HEK293 (cell line): Measurements from ENCODE around the gene IGLON5.

ENCODE experiments used
- CTCF ChIA-PET: fragments of 350-600 bp; formaldehyde crosslinking; extraction: SDS; loops from one replicate; lab custom pipeline; 2021; ENCODE audit warnings: antibody characterized with exemption; lab: Yijun Ruan, JAX
- POLR2A ChIA-PET: fragments of 300-600 bp; formaldehyde crosslinking; extraction: SDS; loops from one replicate; lab custom pipeline; 2020; ENCODE audit warnings: antibody characterized with exemption, inconsistent platforms; lab: Yijun Ruan, JAX
- H3K27ac ChIP-seq: fragments of 200-500 bp; sonication (Bioruptor generic); 2 replicates; pipeline ENCODE4 v1.5.1; 2014; ENCODE audit warnings: low read depth, low read length, control low read depth, inconsistent platforms; ENCODE audit errors: extremely low read depth
- H3K36me3 ChIP-seq, 2 experiments: fragments of 200-500 bp in 1 of 2; sonication (Bioruptor generic) in 1 of 2; 1 replicate in 1 of 2; 2 replicates in 1 of 2; pipeline ENCODE4 v1.5.1; 2014 to 2017; ENCODE audit warnings: inconsistent platforms in 2 of 2, low read length in 2 of 2; ENCODE audit not compliant: control insufficient read depth in 2 of 2, insufficient read depth in 1 of 2
- H3K4me1 ChIP-seq: fragments of 200-500 bp; sonication (Bioruptor generic); 2 replicates; pipeline ENCODE4 v1.5.1; 2014; ENCODE audit warnings: mild to moderate bottlenecking, low read length, inconsistent platforms; ENCODE audit not compliant: control insufficient read depth, insufficient read depth
- H3K4me3 ChIP-seq: 2 replicates; pipeline ENCODE4 v1.5.1; 2011; ENCODE audit warnings: low read depth, mild to moderate bottlenecking, control low read depth, low read length, moderate library complexity
- H3K9me3 ChIP-seq: fragments of 200-500 bp; sonication (Bioruptor generic); 2 replicates; pipeline ENCODE4 v1.5.1; 2014; ENCODE audit warnings: low read depth, low read length, inconsistent platforms; ENCODE audit not compliant: control insufficient read depth, insufficient read depth
- EGR2 ChIP-seq: fragments of 450-650 bp; formaldehyde crosslinking; IDR thresholded peaks from 2 replicates; pipeline ENCODE4 v1.5.1; 2016; ENCODE audit warnings: low read depth, missing biosample characterization, missing genetic modification characterization
- GLI4 ChIP-seq: fragments of 450-650 bp; formaldehyde crosslinking; IDR thresholded peaks from 2 replicates; pipeline ENCODE4 v1.5.1; 2016; ENCODE audit warnings: missing biosample characterization, missing genetic modification characterization
- GLIS1 ChIP-seq: fragments of 450-650 bp; formaldehyde crosslinking; IDR thresholded peaks from 2 replicates; pipeline ENCODE4 v1.5.1; 2016; ENCODE audit warnings: missing biosample characterization, missing genetic modification characterization
- IKZF3 ChIP-seq: fragments of 450-650 bp; IDR thresholded peaks from 2 replicates; pipeline ENCODE4 v1.5.0; 2018; ENCODE audit warnings: missing biosample characterization, mild to moderate bottlenecking, missing genetic modification characterization, moderate library complexity
- KLF9 ChIP-seq: fragments of 450-650 bp; formaldehyde crosslinking; IDR thresholded peaks from 2 replicates; pipeline ENCODE4 v1.5.1; 2016; ENCODE audit warnings: missing biosample characterization, missing genetic modification characterization, low read depth
- PRDM1 ChIP-seq: fragments of 450-650 bp; formaldehyde crosslinking; IDR thresholded peaks from 2 replicates; pipeline ENCODE4; 2016; ENCODE audit warnings: missing biosample characterization, missing genetic modification characterization
- SP2 ChIP-seq: fragments of 450-650 bp; formaldehyde crosslinking; IDR thresholded peaks from 2 replicates; pipeline ENCODE4 v1.5.1; 2016; ENCODE audit warnings: missing biosample characterization, missing genetic modification characterization
- YY1 ChIP-seq: fragments of 450-650 bp; formaldehyde crosslinking; IDR thresholded peaks from 2 replicates; pipeline ENCODE4 v1.5.1; 2018; ENCODE audit warnings: missing biosample characterization, missing genetic modification characterization
- ZBTB20 ChIP-seq: fragments of 450-650 bp; formaldehyde crosslinking; IDR thresholded peaks from 2 replicates; pipeline ENCODE4 v1.5.1; 2016; ENCODE audit warnings: missing biosample characterization, missing genetic modification characterization
- ZFP41 ChIP-seq: fragments of 450-650 bp; formaldehyde crosslinking; IDR thresholded peaks from 2 replicates; pipeline ENCODE4 v1.5.1; 2016; ENCODE audit warnings: missing biosample characterization, missing genetic modification characterization, borderline replicate concordance
- ZIC2 ChIP-seq: fragments of 450-650 bp; formaldehyde crosslinking; IDR thresholded peaks from 2 replicates; pipeline ENCODE4 v1.5.1; 2016; ENCODE audit warnings: missing biosample characterization, missing genetic modification characterization
- ZNF19 ChIP-seq: fragments of 450-650 bp; formaldehyde crosslinking; IDR thresholded peaks from 2 replicates; pipeline ENCODE4; 2016; ENCODE audit warnings: missing biosample characterization, missing genetic modification characterization, low read depth
- ZNF266 ChIP-seq: fragments of 450-650 bp; formaldehyde crosslinking; IDR thresholded peaks from 2 replicates; pipeline ENCODE4 v1.5.1; 2016; ENCODE audit warnings: missing biosample characterization, missing genetic modification characterization, low read depth
- ZNF366 ChIP-seq: fragments of 450-650 bp; formaldehyde crosslinking; conservative IDR thresholded peaks from 2 replicates; pipeline ENCODE4 v1.5.1; 2016; ENCODE audit warnings: missing biosample characterization, missing genetic modification characterization
- ZNF416 ChIP-seq: fragments of 450-650 bp; formaldehyde crosslinking; IDR thresholded peaks from 2 replicates; pipeline ENCODE4 v1.5.1; 2016; ENCODE audit warnings: missing biosample characterization, missing genetic modification characterization
- ZNF433 ChIP-seq: fragments of 450-650 bp; formaldehyde crosslinking; IDR thresholded peaks from 2 replicates; pipeline ENCODE4 v1.5.1; 2016; ENCODE audit warnings: missing biosample characterization, missing genetic modification characterization, low read depth
- ZNF571 ChIP-seq: fragments of 450-650 bp; formaldehyde crosslinking; IDR thresholded peaks from 2 replicates; pipeline ENCODE4 v1.5.0; 2017; ENCODE audit warnings: missing biosample characterization, missing genetic modification characterization
- ZNF707 ChIP-seq: fragments of 450-650 bp; formaldehyde crosslinking; IDR thresholded peaks from 2 replicates; pipeline ENCODE4 v1.5.1; 2016; ENCODE audit warnings: missing biosample characterization, missing genetic modification characterization
- ZNF791 ChIP-seq: fragments of 450-650 bp; formaldehyde crosslinking; IDR thresholded peaks from 2 replicates; pipeline ENCODE4 v1.5.1; 2016; ENCODE audit warnings: missing biosample characterization, missing genetic modification characterization
- ZNF792 ChIP-seq: fragments of 450-650 bp; formaldehyde crosslinking; IDR thresholded peaks from 2 replicates; pipeline ENCODE4 v1.5.1; 2016; ENCODE audit warnings: missing biosample characterization, missing genetic modification characterization
- ZSCAN30 ChIP-seq: fragments of 450-650 bp; IDR thresholded peaks from 2 replicates; pipeline ENCODE4 v1.5.1; 2018; ENCODE audit warnings: missing biosample characterization, mild to moderate bottlenecking, missing genetic modification characterization, moderate library complexity
- ZXDB ChIP-seq: fragments of 450-650 bp; formaldehyde crosslinking; IDR thresholded peaks from 2 replicates; pipeline ENCODE4 v1.5.1; 2016; ENCODE audit warnings: missing biosample characterization, missing genetic modification characterization
- TF ChIP-seq, protein P1 (sequence below): fragments of 450-650 bp; formaldehyde crosslinking; IDR thresholded peaks from 2 replicates; pipeline ENCODE4 v1.5.1; 2016; ENCODE audit warnings: missing biosample characterization, missing genetic modification characterization
- TF ChIP-seq, protein P2 (sequence below): fragments of 450-650 bp; formaldehyde crosslinking; IDR thresholded peaks from 2 replicates; pipeline ENCODE4 v1.5.1; 2017; ENCODE audit warnings: missing biosample characterization, missing genetic modification characterization
- TF ChIP-seq, protein P3 (sequence below): fragments of 450-650 bp; formaldehyde crosslinking; IDR thresholded peaks from 2 replicates; pipeline ENCODE4 v1.5.1; 2016; ENCODE audit warnings: missing biosample characterization, missing genetic modification characterization
- TF ChIP-seq, protein P4 (sequence below): fragments of 450-650 bp; formaldehyde crosslinking; IDR thresholded peaks from 2 replicates; pipeline ENCODE4 v1.5.1; 2016; ENCODE audit warnings: missing biosample characterization, missing genetic modification characterization
- TF ChIP-seq, protein P5 (sequence below): fragments of 450-650 bp; formaldehyde crosslinking; IDR thresholded peaks from 2 replicates; pipeline ENCODE4 v1.5.1; 2016; ENCODE audit warnings: missing biosample characterization, missing genetic modification characterization
- TF ChIP-seq, protein P6 (sequence below): fragments of 450-650 bp; formaldehyde crosslinking; optimal IDR thresholded peaks from 2 replicates; pipeline ENCODE3; 2016; ENCODE audit warnings: missing biosample characterization, mild to moderate bottlenecking, missing genetic modification characterization

The IGLON5 gene

DNA sequence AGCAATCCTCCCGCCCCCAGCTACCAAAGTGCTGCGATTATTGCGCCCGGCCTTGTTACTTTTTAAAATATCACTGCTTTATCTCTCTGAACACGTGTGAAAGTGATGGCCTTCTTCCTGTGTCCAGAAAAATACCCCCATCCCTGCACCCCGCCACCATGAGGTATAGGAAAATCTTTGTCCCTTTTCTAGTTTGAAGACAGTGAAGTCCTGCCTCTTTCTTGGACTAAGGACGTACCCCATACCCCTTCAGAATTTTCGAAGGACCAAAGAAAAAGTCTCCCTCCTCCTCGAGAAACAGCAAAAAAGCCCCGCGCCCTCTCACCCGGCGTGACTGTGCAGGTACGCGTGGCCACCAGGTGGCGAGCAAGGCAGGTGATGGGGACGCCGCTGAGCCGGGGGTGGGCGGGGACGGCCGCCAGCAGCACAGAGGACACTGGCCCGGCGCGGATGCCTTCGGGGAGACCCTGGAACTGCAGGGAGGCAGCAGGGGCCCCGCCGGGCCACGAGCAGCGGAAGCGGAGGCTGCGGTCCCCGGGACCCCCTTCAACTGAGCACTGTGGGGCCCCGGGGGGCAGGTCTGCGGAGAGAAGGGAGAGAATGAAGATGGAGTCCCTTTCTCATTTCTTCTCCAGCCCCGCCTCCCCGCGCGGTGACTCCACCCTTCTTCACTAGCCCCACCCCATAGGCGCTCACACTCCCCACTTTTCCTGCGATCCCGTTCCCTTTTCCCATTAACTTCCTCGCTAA, 27.3 kb downstream of the IGLON5 start:
- no peaks in the 10 kb centered on the region for H3K36me3 ChIP-seq
- H3K9me3 ChIP-seq: no peaks in the 10 kb centered on the region
- CTCF ChIA-PET: interaction anchor here (0.6 to 3.1 kb wide), 34 partner anchors 10 to 332 kb away, joined by 3 to 16 read pairs (median 3); partner anchors contain the start of genes NKG7 and SIGLEC10
- no peak overlapping the region for H3K27ac ChIP-seq
- H3K4me1 ChIP-seq: 0 out of 2 replicates have a peak, but pooled peaks cover 8% of the 10 kb centered on the region
- POLR2A ChIA-PET: interaction anchor here (1.1 to 2.2 kb wide), 3 partner anchors 10 to 29 kb away, joined by 4 to 37 read pairs (median 9); no protein-coding TSS in a partner anchor
- H3K4me3 ChIP-seq: peak overlapping the region; percentile 82
- TF ChIP-seq, protein P1, sequence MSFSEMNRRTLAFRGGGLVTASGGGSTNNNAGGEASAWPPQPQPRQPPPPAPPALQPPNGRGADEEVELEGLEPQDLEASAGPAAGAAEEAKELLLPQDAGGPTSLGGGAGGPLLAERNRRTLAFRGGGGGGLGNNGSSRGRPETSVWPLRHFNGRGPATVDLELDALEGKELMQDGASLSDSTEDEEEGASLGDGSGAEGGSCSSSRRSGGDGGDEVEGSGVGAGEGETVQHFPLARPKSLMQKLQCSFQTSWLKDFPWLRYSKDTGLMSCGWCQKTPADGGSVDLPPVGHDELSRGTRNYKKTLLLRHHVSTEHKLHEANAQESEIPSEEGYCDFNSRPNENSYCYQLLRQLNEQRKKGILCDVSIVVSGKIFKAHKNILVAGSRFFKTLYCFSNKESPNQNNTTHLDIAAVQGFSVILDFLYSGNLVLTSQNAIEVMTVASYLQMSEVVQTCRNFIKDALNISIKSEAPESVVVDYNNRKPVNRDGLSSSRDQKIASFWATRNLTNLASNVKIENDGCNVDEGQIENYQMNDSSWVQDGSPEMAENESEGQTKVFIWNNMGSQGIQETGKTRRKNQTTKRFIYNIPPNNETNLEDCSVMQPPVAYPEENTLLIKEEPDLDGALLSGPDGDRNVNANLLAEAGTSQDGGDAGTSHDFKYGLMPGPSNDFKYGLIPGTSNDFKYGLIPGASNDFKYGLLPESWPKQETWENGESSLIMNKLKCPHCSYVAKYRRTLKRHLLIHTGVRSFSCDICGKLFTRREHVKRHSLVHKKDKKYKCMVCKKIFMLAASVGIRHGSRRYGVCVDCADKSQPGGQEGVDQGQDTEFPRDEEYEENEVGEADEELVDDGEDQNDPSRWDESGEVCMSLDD: no peak
- no peak for TF ChIP-seq ZNF266 (tag by site-specific recombination)
- TF ChIP-seq, protein P2, sequence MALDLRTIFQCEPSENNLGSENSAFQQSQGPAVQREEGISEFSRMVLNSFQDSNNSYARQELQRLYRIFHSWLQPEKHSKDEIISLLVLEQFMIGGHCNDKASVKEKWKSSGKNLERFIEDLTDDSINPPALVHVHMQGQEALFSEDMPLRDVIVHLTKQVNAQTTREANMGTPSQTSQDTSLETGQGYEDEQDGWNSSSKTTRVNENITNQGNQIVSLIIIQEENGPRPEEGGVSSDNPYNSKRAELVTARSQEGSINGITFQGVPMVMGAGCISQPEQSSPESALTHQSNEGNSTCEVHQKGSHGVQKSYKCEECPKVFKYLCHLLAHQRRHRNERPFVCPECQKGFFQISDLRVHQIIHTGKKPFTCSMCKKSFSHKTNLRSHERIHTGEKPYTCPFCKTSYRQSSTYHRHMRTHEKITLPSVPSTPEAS (tag by site-specific recombination): no peak
- no peak for TF ChIP-seq GLI4 (tag by site-specific recombination)
- TF ChIP-seq IKZF3 (tag by site-specific recombination): peak; percentile 64; the same call in 1 of the 2 replicates
- peak; percentile 57; the same call in 1 of the 2 replicates for TF ChIP-seq GLIS1 (tag by site-specific recombination)
- TF ChIP-seq ZIC2: peak; percentile 59
- no peak for TF ChIP-seq YY1 (tag by site-specific recombination)
- TF ChIP-seq SP2 (tag by site-specific recombination): peak; percentile 2
- TF ChIP-seq ZNF707 (tag by site-specific recombination): no peak
- peak; percentile 90 for TF ChIP-seq KLF9
- TF ChIP-seq EGR2 (tag by site-specific recombination): 0 out of 2 replicates have a peak, but pooled peaks have one; percentile 26
- TF ChIP-seq ZFP41 (tag by site-specific recombination): no peak
- no peak for TF ChIP-seq ZNF19 (tag by site-specific recombination)
- peak; percentile 92 for TF ChIP-seq ZBTB20 (tag by site-specific recombination)
- TF ChIP-seq, protein P3, sequence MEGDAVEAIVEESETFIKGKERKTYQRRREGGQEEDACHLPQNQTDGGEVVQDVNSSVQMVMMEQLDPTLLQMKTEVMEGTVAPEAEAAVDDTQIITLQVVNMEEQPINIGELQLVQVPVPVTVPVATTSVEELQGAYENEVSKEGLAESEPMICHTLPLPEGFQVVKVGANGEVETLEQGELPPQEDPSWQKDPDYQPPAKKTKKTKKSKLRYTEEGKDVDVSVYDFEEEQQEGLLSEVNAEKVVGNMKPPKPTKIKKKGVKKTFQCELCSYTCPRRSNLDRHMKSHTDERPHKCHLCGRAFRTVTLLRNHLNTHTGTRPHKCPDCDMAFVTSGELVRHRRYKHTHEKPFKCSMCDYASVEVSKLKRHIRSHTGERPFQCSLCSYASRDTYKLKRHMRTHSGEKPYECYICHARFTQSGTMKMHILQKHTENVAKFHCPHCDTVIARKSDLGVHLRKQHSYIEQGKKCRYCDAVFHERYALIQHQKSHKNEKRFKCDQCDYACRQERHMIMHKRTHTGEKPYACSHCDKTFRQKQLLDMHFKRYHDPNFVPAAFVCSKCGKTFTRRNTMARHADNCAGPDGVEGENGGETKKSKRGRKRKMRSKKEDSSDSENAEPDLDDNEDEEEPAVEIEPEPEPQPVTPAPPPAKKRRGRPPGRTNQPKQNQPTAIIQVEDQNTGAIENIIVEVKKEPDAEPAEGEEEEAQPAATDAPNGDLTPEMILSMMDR (tag by site-specific recombination): peak; percentile 84
- peak; percentile 39; the same call in 1 of the 2 replicates for TF ChIP-seq ZXDB (tag by site-specific recombination)
- TF ChIP-seq ZNF571 (tag by site-specific recombination): no peak
- TF ChIP-seq, protein P4, sequence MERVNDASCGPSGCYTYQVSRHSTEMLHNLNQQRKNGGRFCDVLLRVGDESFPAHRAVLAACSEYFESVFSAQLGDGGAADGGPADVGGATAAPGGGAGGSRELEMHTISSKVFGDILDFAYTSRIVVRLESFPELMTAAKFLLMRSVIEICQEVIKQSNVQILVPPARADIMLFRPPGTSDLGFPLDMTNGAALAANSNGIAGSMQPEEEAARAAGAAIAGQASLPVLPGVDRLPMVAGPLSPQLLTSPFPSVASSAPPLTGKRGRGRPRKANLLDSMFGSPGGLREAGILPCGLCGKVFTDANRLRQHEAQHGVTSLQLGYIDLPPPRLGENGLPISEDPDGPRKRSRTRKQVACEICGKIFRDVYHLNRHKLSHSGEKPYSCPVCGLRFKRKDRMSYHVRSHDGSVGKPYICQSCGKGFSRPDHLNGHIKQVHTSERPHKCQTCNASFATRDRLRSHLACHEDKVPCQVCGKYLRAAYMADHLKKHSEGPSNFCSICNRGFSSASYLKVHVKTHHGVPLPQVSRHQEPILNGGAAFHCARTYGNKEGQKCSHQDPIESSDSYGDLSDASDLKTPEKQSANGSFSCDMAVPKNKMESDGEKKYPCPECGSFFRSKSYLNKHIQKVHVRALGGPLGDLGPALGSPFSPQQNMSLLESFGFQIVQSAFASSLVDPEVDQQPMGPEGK (tag by site-specific recombination): peak; percentile 65
- no peak for TF ChIP-seq ZNF433 (tag by site-specific recombination)
- TF ChIP-seq, protein P5, sequence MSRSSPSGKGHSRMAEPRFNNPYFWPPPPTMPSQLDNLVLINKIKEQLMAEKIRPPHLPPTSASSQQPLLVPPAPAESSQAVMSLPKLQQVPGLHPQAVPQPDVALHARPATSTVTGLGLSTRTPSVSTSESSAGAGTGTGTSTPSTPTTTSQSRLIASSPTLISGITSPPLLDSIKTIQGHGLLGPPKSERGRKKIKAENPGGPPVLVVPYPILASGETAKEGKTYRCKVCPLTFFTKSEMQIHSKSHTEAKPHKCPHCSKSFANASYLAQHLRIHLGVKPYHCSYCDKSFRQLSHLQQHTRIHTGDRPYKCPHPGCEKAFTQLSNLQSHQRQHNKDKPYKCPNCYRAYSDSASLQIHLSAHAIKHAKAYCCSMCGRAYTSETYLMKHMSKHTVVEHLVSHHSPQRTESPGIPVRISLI (tag by site-specific recombination): 0 out of 2 replicates have a peak, but pooled peaks have one; percentile 38
- no peak for TF ChIP-seq ZNF416
- TF ChIP-seq, protein P6, sequence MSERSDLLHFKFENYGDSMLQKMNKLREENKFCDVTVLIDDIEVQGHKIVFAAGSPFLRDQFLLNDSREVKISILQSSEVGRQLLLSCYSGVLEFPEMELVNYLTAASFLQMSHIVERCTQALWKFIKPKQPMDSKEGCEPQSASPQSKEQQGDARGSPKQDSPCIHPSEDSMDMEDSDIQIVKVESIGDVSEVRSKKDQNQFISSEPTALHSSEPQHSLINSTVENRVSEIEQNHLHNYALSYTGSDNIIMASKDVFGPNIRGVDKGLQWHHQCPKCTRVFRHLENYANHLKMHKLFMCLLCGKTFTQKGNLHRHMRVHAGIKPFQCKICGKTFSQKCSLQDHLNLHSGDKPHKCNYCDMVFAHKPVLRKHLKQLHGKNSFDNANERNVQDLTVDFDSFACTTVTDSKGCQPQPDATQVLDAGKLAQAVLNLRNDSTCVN (tag by site-specific recombination): peak; percentile 55
- no peak for TF ChIP-seq ZSCAN30 (tag by site-specific recombination)
- TF ChIP-seq ZNF792 (tag by site-specific recombination): no peak
- TF ChIP-seq PRDM1 (tag by site-specific recombination): peak; percentile 82
- TF ChIP-seq ZNF791 (tag by site-specific recombination): no peak
- peak; percentile 56; the same call in 1 of the 2 replicates for TF ChIP-seq ZNF366
